Measurements from ENCODE around the gene C1orf210.

C1orf210 gene

DNA sequence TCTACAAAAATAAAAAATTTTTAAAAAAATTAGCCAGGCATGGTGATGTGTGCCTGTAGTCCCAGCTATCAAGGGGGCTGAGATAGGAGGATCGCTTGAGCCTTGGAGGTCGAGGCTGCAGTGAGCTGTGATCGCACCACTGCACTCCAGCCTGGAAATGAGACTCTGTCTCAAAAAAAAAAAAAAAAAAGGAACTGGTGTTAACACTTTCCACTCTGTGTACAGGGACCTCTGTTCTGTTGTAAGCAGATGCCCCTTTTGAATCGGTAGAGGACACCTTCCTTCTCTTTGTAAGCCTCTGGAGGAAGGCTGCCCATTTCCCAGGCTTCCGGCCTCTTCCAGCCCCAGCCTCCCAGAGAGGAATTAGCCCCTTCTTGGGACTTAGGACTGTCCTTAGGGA is 7.3 kb upstream of the C1orf210 start:
- Histone ChIP-seq H4K8ac (ENCODE audit: low read depth, low read length) (no peak overlapping the region), H3K9ac (ENCODE audit: low read depth, low read length, poor library complexity) (no peak overlapping the region), H3K4ac (ENCODE audit: low read length) (no peak overlapping the region), H3K27ac (replicated peaks; ENCODE audit: low read length) (no peak overlapping the region), H3K36me3 (replicated peaks in 1 of 2; ENCODE audit: control insufficient read depth in 2 of 2, insufficient read depth in 2 of 2, low read length in 2 of 2) (no peaks in the 10 kb centered on the region), H4K91ac (ENCODE audit: low read depth, low read length, poor library complexity) (no peak overlapping the region), H3K27me3 (ENCODE audit: control insufficient read depth in 3 of 3, insufficient read depth in 3 of 3, low read depth in 1 of 3, low read length in 3 of 3) (peaks cover 0 to 19% (median 2%) of the 10 kb centered on the region in 3 experiments), H3K14ac (ENCODE audit: low read length) (no peak overlapping the region), H2BK12ac (ENCODE audit: low read length) (no peak overlapping the region), H3K4me3 (ENCODE audit: low read length in 2 of 2) (no peak overlapping the region), H2BK5ac (ENCODE audit: low read length) (no peak overlapping the region), H3K4me1 (ENCODE audit: control insufficient read depth in 2 of 2, insufficient read depth in 1 of 2, low read depth in 1 of 2, low read length in 2 of 2) (peaks cover 4 to 16% of the 10 kb centered on the region in 2 donors), H2BK15ac (ENCODE audit: low read length) (no peak overlapping the region), H2AK5ac (ENCODE audit: low read depth, low read length) (peak overlapping the region; percentile 13), H2BK120ac (ENCODE audit: low read depth, low read length) (no peak overlapping the region), H3K79me1 (ENCODE audit: low read depth, low read length) (no peaks in the 10 kb centered on the region), H2AFZ (ENCODE audit: low read length) (no peak overlapping the region), H3K23ac (ENCODE audit: low read depth, low read length, poor library complexity) (no peak overlapping the region), H3K18ac (ENCODE audit: low read length) (no peak overlapping the region), H3K9me3 (replicated peaks in 1 of 2; ENCODE audit: control insufficient read depth in 2 of 2, insufficient read depth in 1 of 2, low read depth in 1 of 2, low read length in 2 of 2) (no peaks in the 10 kb centered on the region), H3K4me2 (ENCODE audit: insufficient read depth, low read length, poor library complexity, severe bottlenecking) (no peak overlapping the region)
- no CpG with 5 or more reads among the region's 5 CpGs for whole genome bisulfite sequencing, 2 donors (ENCODE audit: extremely low coverage in 2 of 2, insufficient read length in 2 of 2, insufficient replicate concordance in 1 of 2)
- DNase-seq (ENCODE audit: low spot score): no peak

DNA sequence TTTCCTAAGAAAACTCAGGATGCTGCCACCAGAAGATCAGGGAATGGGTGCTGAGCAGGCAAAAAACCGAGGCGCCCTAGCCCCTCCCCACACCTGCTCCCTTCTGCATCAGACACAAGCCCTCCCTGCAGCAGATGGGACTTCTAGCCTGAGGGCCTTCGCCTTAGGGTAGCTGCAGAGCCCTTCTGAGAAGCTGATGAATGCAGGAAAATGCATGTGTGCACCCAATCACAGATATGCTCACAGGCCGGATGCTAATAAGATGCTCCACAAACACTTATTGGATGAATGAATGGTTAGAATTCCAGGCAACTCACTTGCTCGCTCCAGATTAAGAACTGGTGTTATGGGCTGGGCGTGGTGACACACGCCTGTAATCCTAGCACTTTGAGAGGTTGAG is 6.8 kb upstream of the C1orf210 start:
- H3K4me3 ChIP-seq (ENCODE audit: low read length in 2 of 2): no peak overlapping the region
- no peak overlapping the region for H3K4ac ChIP-seq (ENCODE audit: low read length)
- no peaks in the 10 kb centered on the region for H3K9me3 ChIP-seq (replicated peaks in 1 of 2; ENCODE audit: control insufficient read depth in 2 of 2, insufficient read depth in 1 of 2, low read depth in 1 of 2, low read length in 2 of 2)
- no peak overlapping the region for H3K18ac ChIP-seq (ENCODE audit: low read length)
- no peaks in the 10 kb centered on the region for H3K36me3 ChIP-seq (replicated peaks in 1 of 2; ENCODE audit: control insufficient read depth in 2 of 2, insufficient read depth in 2 of 2, low read length in 2 of 2)
- WGBS, 2 donors (ENCODE audit: extremely low coverage in 2 of 2, insufficient read length in 2 of 2, insufficient replicate concordance in 1 of 2): no CpG with 5 or more reads among the region's 7 CpGs
- no peak overlapping the region for H3K23ac ChIP-seq (ENCODE audit: low read depth, low read length, poor library complexity)
- peaks cover 0 to 20% (median 2%) of the 10 kb centered on the region in 3 experiments for H3K27me3 ChIP-seq (ENCODE audit: control insufficient read depth in 3 of 3, insufficient read depth in 3 of 3, low read depth in 1 of 3, low read length in 3 of 3)
- peaks cover 4 to 16% of the 10 kb centered on the region in 2 donors for H3K4me1 ChIP-seq (ENCODE audit: control insufficient read depth in 2 of 2, insufficient read depth in 1 of 2, low read depth in 1 of 2, low read length in 2 of 2)
- no peak overlapping the region for H3K9ac ChIP-seq (ENCODE audit: low read depth, low read length, poor library complexity)
- DNase-seq (ENCODE audit: low spot score): no peak
- no peak overlapping the region for H3K14ac ChIP-seq (ENCODE audit: low read length)
- no peak overlapping the region for H2BK15ac ChIP-seq (ENCODE audit: low read length)
- no peak overlapping the region for H4K8ac ChIP-seq (ENCODE audit: low read depth, low read length)
- H3K79me1 ChIP-seq (ENCODE audit: low read depth, low read length): no peaks in the 10 kb centered on the region
- no peak overlapping the region for H2BK12ac ChIP-seq (ENCODE audit: low read length)
- H3K27ac ChIP-seq (replicated peaks; ENCODE audit: low read length): no peak overlapping the region
- no peak overlapping the region for H4K91ac ChIP-seq (ENCODE audit: low read depth, low read length, poor library complexity)
- no peak overlapping the region for H3K4me2 ChIP-seq (ENCODE audit: insufficient read depth, low read length, poor library complexity, severe bottlenecking)
- no peak overlapping the region for H2BK120ac ChIP-seq (ENCODE audit: low read depth, low read length)
- no peak overlapping the region for H2AK5ac ChIP-seq (ENCODE audit: low read depth, low read length)
- no peak overlapping the region for H2BK5ac ChIP-seq (ENCODE audit: low read length)
- H2AFZ ChIP-seq (ENCODE audit: low read length): no peak overlapping the region

DNA sequence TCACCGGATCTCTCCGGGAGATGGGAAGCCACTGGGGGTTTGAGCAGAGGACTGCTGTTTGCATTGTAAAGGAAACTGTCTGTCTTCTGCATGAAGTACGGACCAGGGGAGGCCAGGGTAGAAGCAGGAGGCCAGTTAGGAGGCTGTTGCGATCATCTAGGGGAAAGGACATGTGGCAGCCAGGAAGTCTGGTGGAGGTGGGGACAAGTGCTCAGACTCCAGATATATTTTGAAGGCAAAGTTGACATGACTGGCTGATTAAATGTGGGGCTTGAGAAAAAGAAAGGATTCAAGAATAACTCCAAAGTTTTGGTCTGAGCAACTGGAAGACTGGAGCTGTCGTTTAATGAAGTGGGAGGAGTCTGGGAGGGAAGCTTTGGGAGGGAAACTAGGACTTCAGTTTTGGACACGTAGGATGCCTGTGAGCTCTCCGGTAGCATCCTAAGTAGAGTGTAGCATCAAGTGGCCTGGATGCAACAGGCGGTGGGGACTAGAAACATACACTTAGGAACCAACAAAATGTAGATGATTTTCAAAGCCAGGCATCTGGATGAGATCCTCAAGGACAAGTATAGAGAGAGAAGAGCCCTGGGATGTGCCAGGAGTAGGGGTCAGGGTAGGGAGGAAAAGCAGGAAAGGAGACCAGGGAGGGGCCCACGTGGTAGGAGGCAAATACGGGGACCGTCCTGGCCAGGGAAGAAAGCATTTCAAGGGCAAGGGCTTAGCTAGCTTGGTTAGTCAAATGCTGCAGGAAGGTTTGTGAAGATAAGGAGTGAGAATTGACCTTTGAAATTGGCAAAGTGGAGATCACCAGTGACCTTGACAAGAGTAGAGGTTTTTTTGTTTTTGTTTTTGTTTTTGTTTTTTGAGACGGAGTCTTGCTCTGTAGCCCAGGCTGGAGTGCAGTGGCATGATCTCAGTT is 3.7 kb upstream of the C1orf210 start:
- no CpG with 5 or more reads among the region's 12 CpGs for WGBS, 2 donors (ENCODE audit: extremely low coverage in 2 of 2, insufficient read length in 2 of 2, insufficient replicate concordance in 1 of 2)
- no peaks in the 10 kb centered on the region for H3K36me3 ChIP-seq (replicated peaks in 1 of 2; ENCODE audit: control insufficient read depth in 2 of 2, insufficient read depth in 2 of 2, low read length in 2 of 2)
- peaks cover 0 to 12% of the 10 kb centered on the region in 2 donors for H3K4me1 ChIP-seq (ENCODE audit: control insufficient read depth in 2 of 2, insufficient read depth in 1 of 2, low read depth in 1 of 2, low read length in 2 of 2)
- no peak overlapping the region for H4K8ac ChIP-seq (ENCODE audit: low read depth, low read length)
- no peak overlapping the region for H3K14ac ChIP-seq (ENCODE audit: low read length)
- H3K9me3 ChIP-seq (replicated peaks in 1 of 2; ENCODE audit: control insufficient read depth in 2 of 2, insufficient read depth in 1 of 2, low read depth in 1 of 2, low read length in 2 of 2): no peaks in the 10 kb centered on the region
- no peak overlapping the region for H4K91ac ChIP-seq (ENCODE audit: low read depth, low read length, poor library complexity)
- peaks cover 0 to 32% (median 6%) of the 10 kb centered on the region in 3 experiments for H3K27me3 ChIP-seq (ENCODE audit: control insufficient read depth in 3 of 3, insufficient read depth in 3 of 3, low read depth in 1 of 3, low read length in 3 of 3)
- no peak overlapping the region for H3K4me3 ChIP-seq (ENCODE audit: low read length in 2 of 2)
- H3K18ac ChIP-seq (ENCODE audit: low read length): no peak overlapping the region
- H3K4me2 ChIP-seq (ENCODE audit: insufficient read depth, low read length, poor library complexity, severe bottlenecking): no peak overlapping the region
- no peak overlapping the region for H2AK5ac ChIP-seq (ENCODE audit: low read depth, low read length)
- no peak overlapping the region for H2BK15ac ChIP-seq (ENCODE audit: low read length)
- no peaks in the 10 kb centered on the region for H3K79me1 ChIP-seq (ENCODE audit: low read depth, low read length)
- no peak overlapping the region for H3K4ac ChIP-seq (ENCODE audit: low read length)
- no peak overlapping the region for H3K9ac ChIP-seq (ENCODE audit: low read depth, low read length, poor library complexity)
- H2BK5ac ChIP-seq (ENCODE audit: low read length): no peak overlapping the region
- no peak overlapping the region for H2BK12ac ChIP-seq (ENCODE audit: low read length)
- no peak overlapping the region for H3K23ac ChIP-seq (ENCODE audit: low read depth, low read length, poor library complexity)
- no peak overlapping the region for H2BK120ac ChIP-seq (ENCODE audit: low read depth, low read length)
- DNase-seq (ENCODE audit: low spot score): no peak
- H2AFZ ChIP-seq (ENCODE audit: low read length): no peak overlapping the region
- no peak overlapping the region for H3K27ac ChIP-seq (replicated peaks; ENCODE audit: low read length)

DNA sequence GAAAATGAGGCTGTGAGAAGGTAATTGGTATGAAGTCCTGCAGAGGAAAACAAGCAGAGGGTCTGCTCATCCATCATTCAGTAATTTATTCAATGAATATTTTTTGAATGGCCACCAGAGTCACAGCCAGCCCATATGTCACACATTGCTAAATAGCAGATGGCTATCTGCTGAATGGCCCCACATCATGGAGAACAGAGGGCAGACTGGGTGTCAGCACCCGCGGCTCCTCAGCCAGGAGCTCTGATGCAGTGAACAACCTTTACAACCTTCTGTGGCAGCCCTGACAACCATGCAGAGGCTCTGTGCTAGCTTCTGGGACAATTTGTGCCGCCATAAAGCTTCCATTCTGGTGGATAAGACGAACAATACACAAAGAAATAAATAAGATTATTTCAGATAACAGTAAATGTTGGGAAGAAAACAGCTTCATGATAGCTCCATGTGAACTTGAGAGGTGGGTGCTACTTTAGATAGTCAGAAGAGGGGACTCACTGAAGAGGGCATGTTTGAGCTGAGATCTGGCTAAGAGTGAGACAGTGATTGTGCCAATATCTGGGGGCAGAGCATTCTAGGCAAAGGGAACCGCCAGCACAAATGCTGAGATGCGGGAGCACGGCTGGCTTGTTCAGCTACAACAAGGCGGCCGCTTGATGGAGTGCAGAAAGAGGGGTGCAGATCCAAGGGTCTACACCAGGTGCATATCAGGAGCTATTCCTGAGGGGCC is 2.8 kb upstream of the C1orf210 start:
- Histone ChIP-seq H3K9ac (ENCODE audit: low read depth, low read length, poor library complexity) (no peak overlapping the region), H2AK5ac (ENCODE audit: low read depth, low read length) (no peak overlapping the region), H2AFZ (ENCODE audit: low read length) (no peak overlapping the region), H4K8ac (ENCODE audit: low read depth, low read length) (no peak overlapping the region), H3K4me1 (ENCODE audit: control insufficient read depth in 2 of 2, insufficient read depth in 1 of 2, low read depth in 1 of 2, low read length in 2 of 2) (peaks cover 0 to 12% of the 10 kb centered on the region in 2 donors), H4K91ac (ENCODE audit: low read depth, low read length, poor library complexity) (no peak overlapping the region), H3K27me3 (ENCODE audit: control insufficient read depth in 3 of 3, insufficient read depth in 3 of 3, low read depth in 1 of 3, low read length in 3 of 3) (peaks cover 0 to 32% (median 6%) of the 10 kb centered on the region in 3 experiments), H3K4me3 (ENCODE audit: low read length in 2 of 2) (no peak overlapping the region), H3K79me1 (ENCODE audit: low read depth, low read length) (no peaks in the 10 kb centered on the region), H3K14ac (ENCODE audit: low read length) (no peak overlapping the region), H3K4me2 (ENCODE audit: insufficient read depth, low read length, poor library complexity, severe bottlenecking) (no peak overlapping the region), H3K27ac (replicated peaks; ENCODE audit: low read length) (no peak overlapping the region), H3K18ac (ENCODE audit: low read length) (no peak overlapping the region), H2BK120ac (ENCODE audit: low read depth, low read length) (no peak overlapping the region), H3K36me3 (replicated peaks in 1 of 2; ENCODE audit: control insufficient read depth in 2 of 2, insufficient read depth in 2 of 2, low read length in 2 of 2) (no peaks in the 10 kb centered on the region), H2BK5ac (ENCODE audit: low read length) (no peak overlapping the region), H2BK12ac (ENCODE audit: low read length) (no peak overlapping the region), H3K4ac (ENCODE audit: low read length) (no peak overlapping the region), H3K23ac (ENCODE audit: low read depth, low read length, poor library complexity) (no peak overlapping the region), H3K9me3 (replicated peaks in 1 of 2; ENCODE audit: control insufficient read depth in 2 of 2, insufficient read depth in 1 of 2, low read depth in 1 of 2, low read length in 2 of 2) (no peaks in the 10 kb centered on the region), H2BK15ac (ENCODE audit: low read length) (no peak overlapping the region)
- WGBS, 2 donors (ENCODE audit: extremely low coverage in 2 of 2, insufficient read length in 2 of 2, insufficient replicate concordance in 1 of 2): no CpG with 5 or more reads among the region's 9 CpGs
- no peak for DNase-seq (ENCODE audit: low spot score)
